Activated CD4-positive, alpha-beta T cell treated with anti-CD3 and anti-CD28 coated beads, Interleukin-2, amount 10 ng/mL, durations not matched to agents 7 days and 5 days (primary cell): ENCODE data around the gene FRMD8. TPM values are rescaled to one million over a fixed set of nuclear protein-coding genes. Genes with fewer than 3 reads are reported as not detected.
"Not testable (repeated sequence)": the region's sequence is repeated elsewhere in the genome, so short reads cannot be mapped to it uniquely, and the experiment has no call there.

Source experiments
- CTCF ChIA-PET: fragments of 350-600 bp; sonication (Branson Sonifier 250); formaldehyde crosslinking; loops from one replicate; lab custom pipeline; 2021; ENCODE audit warnings: antibody characterized with exemption; lab: Charles Lee
- POLR2A ChIA-PET: fragments of 350-600 bp; sonication (Branson Sonifier 250); formaldehyde crosslinking; loops from one replicate; lab custom pipeline; 2021; ENCODE audit warnings: antibody characterized with exemption; lab: Charles Lee
- DNase-seq: peaks from one replicate; pipeline ENCODE4 v3.0.0-alpha.2; 2020
- H3K27ac Mint-ChIP-seq: one replicate; pipeline ENCODE4 v1.8.0; 2021; ENCODE audit warnings: mild to moderate bottlenecking, moderate library complexity, mixed read lengths
- H3K27me3 Mint-ChIP-seq: one replicate; pipeline ENCODE4 v1.8.0; 2021; ENCODE audit warnings: mixed read lengths
- H3K36me3 Mint-ChIP-seq: one replicate; pipeline ENCODE4 v1.8.0; 2021; ENCODE audit warnings: low read depth, mixed read lengths
- H3K4me1 Mint-ChIP-seq: one replicate; pipeline ENCODE4 v1.8.0; 2021; ENCODE audit warnings: mixed read lengths
- H3K4me3 Mint-ChIP-seq: one replicate; pipeline ENCODE4 v1.8.0; 2021; ENCODE audit warnings: mild to moderate bottlenecking, moderate library complexity, mixed read lengths
- H3K9me3 Mint-ChIP-seq: one replicate; pipeline ENCODE4 v1.8.0; 2021; ENCODE audit warnings: mixed read lengths
- total RNA-seq, 2 experiments: library from RNA; stranded (reverse); gene quantifications; one replicate each; pipeline ENCODE4 v1.2.3, GENCODE V29; 2021

FRMD8 gene
- total RNA-seq, 2 experiments from 2014 or later, result 49.5 to 52.1 TPM

- H3K36me3 Mint-ChIP-seq, result peaks cover 4% of the 10 kb centered on the region
- H3K4me1 Mint-ChIP-seq, result peaks cover 13% of the 10 kb centered on the region
- peak overlapping the region; percentile 19 for H3K27ac Mint-ChIP-seq
- no peaks in the 10 kb centered on the region for H3K27me3 Mint-ChIP-seq
- H3K4me3 Mint-ChIP-seq, result no peak overlapping the region
- DNase-seq, result no peak
- no peaks in the 10 kb centered on the region for H3K9me3 Mint-ChIP-seq
- CTCF ChIA-PET, result interaction anchor here (0.8 to 1.8 kb wide), 5 partner anchors 11 to 41 kb away, joined by 3 to 4 read pairs (median 3); no protein-coding TSS in a partner anchor
- POLR2A ChIA-PET, result no interaction called here
These were observed 61.6 kb downstream of the FRMD8 start for GRCh38 chr11:65448074-65448417.

GRCh38 chr11:65448418-65449105, 62.1 kb downstream of the FRMD8 start:
- POLR2A ChIA-PET, result no interaction called here
- Mint-ChIP-seq H3K4me1 (peaks cover 11% of the 10 kb centered on the region), H3K27me3 (no peaks in the 10 kb centered on the region), H3K4me3 (no peak overlapping the region), H3K36me3 (no peaks in the 10 kb centered on the region), H3K27ac (no peak overlapping the region), H3K9me3 (no peaks in the 10 kb centered on the region)
- no peak for DNase-seq
- CTCF ChIA-PET, result interaction anchor here (0.7 to 1.8 kb wide), 4 partner anchors 21 to 137 kb away, joined by 3 to 4 read pairs (median 3); no protein-coding TSS in a partner anchor

- DNase-seq, CTCF ChIA-PET, H3K27ac Mint-ChIP-seq, H3K36me3 Mint-ChIP-seq, H3K9me3 Mint-ChIP-seq, H3K27me3 Mint-ChIP-seq, POLR2A ChIA-PET, H3K4me3 Mint-ChIP-seq: not testable (repeated sequence)
- H3K4me1 Mint-ChIP-seq, result peaks cover 26% of the 10 kb centered on the region
These were observed 64.9 kb downstream of the FRMD8 start for GRCh38 chr11:65451301-65451700.

- H3K4me3 Mint-ChIP-seq, DNase-seq, H3K27ac Mint-ChIP-seq, H3K27me3 Mint-ChIP-seq, POLR2A ChIA-PET, H3K36me3 Mint-ChIP-seq, CTCF ChIA-PET, H3K9me3 Mint-ChIP-seq: not testable (repeated sequence)
- H3K4me1 Mint-ChIP-seq, result peaks cover 31% of the 10 kb centered on the region
These were observed 65.8 kb downstream of the FRMD8 start for GRCh38 chr11:65452259-65452658.

DNA sequence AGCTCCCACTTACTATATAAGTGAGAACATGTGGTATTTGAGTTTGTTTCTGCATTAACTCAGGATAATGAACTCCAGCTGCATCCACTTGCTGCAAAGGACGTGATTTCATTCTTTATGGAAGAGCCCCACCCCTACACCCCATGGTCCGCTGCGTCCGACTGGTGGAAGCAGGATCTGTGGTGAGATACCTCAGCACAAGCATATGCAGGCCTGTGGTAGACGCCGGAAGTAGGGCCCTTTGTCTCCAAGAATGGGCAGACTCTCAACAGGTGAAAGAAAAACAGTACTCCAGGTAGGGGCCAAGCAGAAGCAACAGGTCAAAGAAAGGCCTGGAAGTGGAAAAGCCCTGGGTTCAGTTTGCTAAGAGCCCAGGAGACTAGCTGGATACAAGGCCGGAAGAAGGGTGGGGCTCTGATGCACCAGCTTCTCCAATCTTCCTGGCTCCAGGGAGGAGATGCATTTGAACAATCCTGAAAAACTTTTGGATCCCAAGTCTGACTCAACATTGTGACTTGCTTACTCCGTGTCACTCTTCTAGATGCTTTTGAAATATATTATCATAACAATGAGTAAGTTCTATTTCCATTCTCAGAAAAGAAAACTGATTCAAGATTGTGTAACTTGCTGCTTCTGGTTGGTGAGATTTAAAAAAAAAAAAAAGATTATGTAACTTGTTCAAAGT, 66.5 kb downstream of the FRMD8 start:
- H3K36me3 Mint-ChIP-seq, result no peaks in the 10 kb centered on the region
- peak overlapping the region; percentile 1 for H3K27ac Mint-ChIP-seq
- H3K9me3 Mint-ChIP-seq, result no peaks in the 10 kb centered on the region
- H3K4me3 Mint-ChIP-seq, result no peak overlapping the region
- no peak for DNase-seq
- H3K27me3 Mint-ChIP-seq, result no peaks in the 10 kb centered on the region
- CTCF ChIA-PET, result no interaction called here
- POLR2A ChIA-PET, result no interaction called here
- peaks cover 32% of the 10 kb centered on the region for H3K4me1 Mint-ChIP-seq

- CTCF ChIA-PET, result no interaction called here
- no peaks in the 10 kb centered on the region for H3K36me3 Mint-ChIP-seq
- POLR2A ChIA-PET, result no interaction called here
- H3K4me1 Mint-ChIP-seq, result peaks cover 31% of the 10 kb centered on the region
- DNase-seq, result no peak
- H3K27me3 Mint-ChIP-seq, result no peaks in the 10 kb centered on the region
- no peak overlapping the region for H3K27ac Mint-ChIP-seq
- peak overlapping the region; percentile 86 for H3K4me3 Mint-ChIP-seq
- H3K9me3 Mint-ChIP-seq, result no peaks in the 10 kb centered on the region
These were observed 67.9 kb downstream of the FRMD8 start for GRCh38 chr11:65454311-65454695.

DNA sequence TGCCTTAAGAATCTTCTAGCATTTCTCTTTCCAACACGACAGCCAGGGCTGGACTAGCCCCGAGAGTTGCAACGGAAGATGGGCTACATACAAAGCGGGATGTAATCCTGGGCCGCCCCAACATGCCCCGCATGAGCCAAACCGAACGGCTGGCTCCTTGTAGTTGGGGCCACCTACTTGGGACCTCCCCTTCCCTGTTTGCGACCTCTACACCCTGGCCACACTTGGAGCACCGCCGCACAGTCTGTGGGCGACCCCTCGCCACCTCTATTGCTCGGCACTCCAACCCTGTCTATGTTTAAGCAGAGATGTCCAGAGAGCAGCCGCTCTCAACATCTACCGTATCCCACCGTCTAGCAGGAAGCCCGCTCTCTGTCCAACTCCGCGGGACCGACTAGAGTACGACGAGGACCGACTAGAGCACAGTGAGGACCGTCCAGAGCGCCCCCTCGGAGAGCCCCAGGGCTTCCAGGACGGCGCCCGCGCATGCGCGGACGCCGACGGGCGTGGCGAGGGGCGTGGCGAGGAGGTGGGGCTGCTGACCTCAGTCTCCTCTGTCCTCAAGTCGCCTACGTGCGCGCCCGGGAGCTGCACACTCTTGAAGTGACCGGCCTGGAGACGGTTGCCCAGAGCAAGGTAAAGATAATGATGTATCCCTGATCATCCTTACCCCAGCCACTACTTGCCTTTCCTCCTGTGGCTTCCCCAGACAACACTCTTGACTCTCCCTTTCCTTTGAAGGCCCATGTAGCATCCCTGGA, 68.4 kb downstream of the FRMD8 start:
- no peaks in the 10 kb centered on the region for H3K27me3 Mint-ChIP-seq
- H3K4me3 Mint-ChIP-seq, result peak overlapping the region; percentile 86
- no peaks in the 10 kb centered on the region for H3K36me3 Mint-ChIP-seq
- CTCF ChIA-PET, result interaction anchor here (0.7 kb wide), 1 partner anchor 11 kb away, joined by 3 read pairs; no protein-coding TSS in a partner anchor
- H3K27ac Mint-ChIP-seq, result peak overlapping the region; percentile 79
- no peaks in the 10 kb centered on the region for H3K9me3 Mint-ChIP-seq
- POLR2A ChIA-PET, result interaction anchor here (0.7 to 1.0 kb wide), 2 partner anchors 10 to 44 kb away, joined by 3 to 4 read pairs; partner anchors contain the start of gene MALAT1
- peaks cover 32% of the 10 kb centered on the region for H3K4me1 Mint-ChIP-seq
- DNase-seq, result peak; percentile 84

DNA sequence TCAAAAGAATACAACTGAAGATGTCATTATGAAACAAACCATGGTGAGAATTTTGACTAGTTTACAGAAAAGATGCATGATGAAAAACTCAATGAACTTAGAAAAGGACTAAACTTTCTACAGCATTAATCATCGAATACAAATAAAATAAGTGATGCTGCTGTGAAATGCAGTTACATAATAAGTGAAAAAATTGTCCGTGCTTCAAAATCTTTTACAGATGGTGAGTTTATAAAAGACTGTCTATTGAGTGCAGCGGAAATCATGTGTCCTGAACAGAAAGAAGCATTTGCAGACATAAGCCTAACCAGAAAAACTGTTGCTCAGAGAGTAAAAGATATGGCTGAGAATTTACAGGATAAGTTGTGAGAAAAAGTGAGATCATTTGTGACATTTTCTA, 70.0 kb downstream of the FRMD8 start:
- CTCF ChIA-PET, result interaction anchor here (0.6 kb wide), 1 partner anchor 302 kb away, joined by 4 read pairs; no protein-coding TSS in a partner anchor
- POLR2A ChIA-PET, result no interaction called here
- Mint-ChIP-seq H3K9me3 (no peaks in the 10 kb centered on the region), H3K27me3 (no peaks in the 10 kb centered on the region), H3K36me3 (no peaks in the 10 kb centered on the region), H3K27ac (no peak overlapping the region), H3K4me1 (peaks cover 32% of the 10 kb centered on the region), H3K4me3 (peak overlapping the region; percentile 48)
- no peak for DNase-seq

- no peak for DNase-seq
- Mint-ChIP-seq H3K27ac (no peak overlapping the region), H3K27me3 (no peaks in the 10 kb centered on the region), H3K36me3 (no peaks in the 10 kb centered on the region), H3K4me3 (no peak overlapping the region), H3K9me3 (no peaks in the 10 kb centered on the region), H3K4me1 (peaks cover 21% of the 10 kb centered on the region)
- ChIA-PET POLR2A (interaction anchor here (0.7 kb wide), 1 partner anchor 34 kb away, joined by 3 read pairs; no protein-coding TSS in a partner anchor), CTCF (interaction anchor here (0.5 to 2.4 kb wide), 5 partner anchors 9 to 383 kb away, joined by 3 to 8 read pairs (median 3); no protein-coding TSS in a partner anchor)
These were observed 73.1 kb downstream of the FRMD8 start for GRCh38 chr11:65459552-65459951.

Other genes with a start within 250 kb of the FRMD8 start
- not detected for gene SPDYC, start 216.4 kb upstream of the FRMD8 start, total RNA-seq
- 100 to 1,000 TPM; 192 to 207 TPM for gene CAPN1, start 204.7 kb upstream of the FRMD8 start, total RNA-seq
- 10 to 100 TPM; 47.7 to 55.2 TPM for gene POLA2, start 124.7 kb upstream of the FRMD8 start, total RNA-seq
- under 1 TPM; 0.25 to 0.67 TPM for gene CDC42EP2, start 71.8 kb upstream of the FRMD8 start, total RNA-seq
- gene DPF2, start 52.8 kb upstream of the FRMD8 start, total RNA-seq, result 10 to 100 TPM; 61.1 to 75.6 TPM
- under 1 TPM; 0.42 to 0.79 TPM for gene TIGD3, start 31.9 kb upstream of the FRMD8 start, total RNA-seq
- gene SLC25A45, start 4.0 kb upstream of the FRMD8 start, total RNA-seq, result 10 to 100 TPM; 40.9 TPM
- 100 to 1,000 TPM; 463 to 610 TPM for gene NEAT1, start 36.2 kb downstream of the FRMD8 start, total RNA-seq
- gene MALAT1, start 112.4 kb downstream of the FRMD8 start, total RNA-seq, result 1,000 to 10,000 TPM; 7,183 to 8,252 TPM
- gene SCYL1, start 138.4 kb downstream of the FRMD8 start, total RNA-seq, result 10 to 100 TPM; 59.1 to 62.1 TPM
- gene LTBP3, start 171.7 kb downstream of the FRMD8 start, total RNA-seq, result 10 to 100 TPM; 80.2 to 92.5 TPM
- gene ZNRD2, start 183.8 kb downstream of the FRMD8 start, total RNA-seq, result 10 to 100 TPM; 32.4 to 35.4 TPM
- 10 to 100 TPM; 34.1 to 42.1 TPM for gene FAM89B, start 185.9 kb downstream of the FRMD8 start, total RNA-seq
- 10 to 100 TPM; 69.2 to 96.7 TPM for gene EHBP1L1, start 189.4 kb downstream of the FRMD8 start, total RNA-seq
- 1 to 10 TPM in 1 of 2 experiments, under 1 TPM in 1; 1.00 to 3.3 TPM for gene KCNK7, start 209.2 kb downstream of the FRMD8 start, total RNA-seq
- 10 to 100 TPM; 61.0 to 67.1 TPM for gene MAP3K11, start 227.6 kb downstream of the FRMD8 start, total RNA-seq
- gene PCNX3, start 229.1 kb downstream of the FRMD8 start, total RNA-seq, result 10 to 100 TPM; 47.7 to 50.2 TPM